K562 (cell line): ENCODE results near the gene RNF26. TPM values are rescaled to one million over a fixed set of nuclear protein-coding genes. Genes with fewer than 3 reads are reported as not detected.

Experiments used
- CCNT2 ChIP-seq: IDR thresholded peaks from 2 replicates; pipeline ENCODE4 v1.6.1; 2011; ENCODE audit warnings: borderline replicate concordance, low read depth, mild to moderate bottlenecking, moderate library complexity, mixed read lengths, low read length; ENCODE audit not compliant: insufficient read length; ENCODE audit errors: extremely low read depth
- CREB3L1 ChIP-seq: fragments of 450-650 bp; IDR thresholded peaks from 2 replicates; pipeline ENCODE4 v1.6.1; 2014; ENCODE audit warnings: low read depth, mild to moderate bottlenecking, moderate library complexity, borderline replicate concordance
- E2F6 ChIP-seq, 2 experiments: IDR thresholded peaks; 2 replicates each; pipeline ENCODE4 v1.6.1; 2011; ENCODE audit warnings: borderline replicate concordance in 1 of 2, control low read depth in 1 of 2, low read depth in 1 of 2, low read length in 1 of 2, mild to moderate bottlenecking in 1 of 2, mixed read lengths in 1 of 2, moderate library complexity in 1 of 2; ENCODE audit not compliant: insufficient read depth in 1 of 2, insufficient read length in 1 of 2, poor library complexity in 1 of 2, severe bottlenecking in 1 of 2; ENCODE audit errors: extremely low read depth in 1 of 2
- FOXJ2 ChIP-seq: fragments of 200-800 bp; sonication (Bioruptor generic); IDR thresholded peaks from 2 replicates; pipeline ENCODE4 v1.6.1; 2016; ENCODE audit warnings: missing genetic modification characterization, missing compliant biosample characterization
- MEIS2 ChIP-seq: fragments of 450-650 bp; IDR thresholded peaks from 2 replicates; pipeline ENCODE4 v1.6.1; 2014; ENCODE audit warnings: mild to moderate bottlenecking; ENCODE audit not compliant: partially characterized antibody
- PKNOX1 ChIP-seq: fragments of 450-650 bp; IDR thresholded peaks from 2 replicates; pipeline ENCODE4 v1.6.1; 2016
- ZNF280B ChIP-seq: fragments of 250-450 bp; sonication (Bioruptor Pico); IDR thresholded peaks from 2 replicates; pipeline ENCODE4 v1.5.1; 2021; ENCODE audit warnings: mild to moderate bottlenecking
- polyA plus RNA-seq, 8 experiments: library from polyadenylated mRNA; depleted of rRNA in 4 of 8; stranded (reverse) in 5 of 8; unstranded in 3 of 8; fragments of >200 nt; fragmentation: Nextera tagmentation in 2 of 8; fragmentation: Illumina TruSeq in 1 of 8; extraction: Ambion mirVana in 2 of 8; extraction: Trizol in 1 of 8; gene quantifications; 2 replicates each; pipeline versions ENCODE4 v1.2.1 to v1.2.3, GENCODE V29; 2011 to 2014; ENCODE audit warnings: inconsistent platforms in 1 of 8, missing spikeins in 1 of 8
- total RNA-seq, 7 experiments: library from RNA; depleted of rRNA in 6 of 7; stranded (reverse); fragments of >200 nt in 6 of 7; fragmentation: Illumina TruSeq in 2 of 7; extraction: Trizol in 2 of 7; gene quantifications; 2 replicates each; pipeline versions ENCODE4 v1.2.1 to v1.2.3, GENCODE V29; 2011 to 2021; ENCODE audit warnings: low replicate concordance in 1 of 7

Gene RNF26
- total and polyA plus RNA-seq, 9 of the 15 experiments (the other 6 are each of a cell fraction or from before 2014, with no cell fraction given) = 5.3 to 53.6 (median 12.7) TPM

- TF ChIP-seq CREB3L1 (no peak), CCNT2 (no peak), E2F6 (IDR thresholded peaks at IDR 0.05; ENCODE audit: borderline replicate concordance in 1 of 2, extremely low read depth in 1 of 2, insufficient read depth in 1 of 2, insufficient read length in 1 of 2, low read depth in 1 of 2, low read length in 1 of 2, poor library complexity in 1 of 2, severe bottlenecking in 1 of 2) (no peak), FOXJ2 (tag) (peak; percentile 92), PKNOX1 (peak; percentile 67), ZNF280B (CRISPR knock-in tag) (no peak), MEIS2 (peak; percentile 70)
- TF ChIP-seq, all 486 proteins: peak for 7
Observed at GRCh38 chr11:119352857-119353260, 18.5 kb downstream of the RNF26 start (continued).
